Panc1 (cell line): ENCODE results near the gene APLP1. TPM values are rescaled to one million over a fixed set of nuclear protein-coding genes. Genes with fewer than 3 reads are reported as not detected.

ENCODE experiments used
- ATAC-seq: fragments of 200-7000 bp; cut with Tn5 transposase; 2 replicates; pipeline ENCODE4 v1.9.1; 2020; ENCODE audit warnings: mild to moderate bottlenecking, moderate library complexity
- BruUV-seq: library from RNA; stranded (reverse); fragments of 400-500 nt; replicated peaks from 2 replicates; lab custom pipeline; 2021; lab: Mats Ljungman, UMichigan
- CTCF ChIA-PET: fragments of 300-600 bp; sonication (Branson Sonifier 250); formaldehyde crosslinking; loops from one replicate; lab custom pipeline; 2022; ENCODE audit warnings: antibody characterized with exemption; lab: Charles Lee
- POLR2A ChIA-PET: fragments of 300-600 bp; sonication (Branson Sonifier 250); formaldehyde crosslinking; loops from one replicate; lab custom pipeline; 2022; ENCODE audit warnings: antibody characterized with exemption; lab: Charles Lee
- DNase-seq: peaks from one replicate; pipeline ENCODE4 v3.0.0-alpha.2; 2010; ENCODE audit warnings: low read depth, low spot score
- H3K27ac ChIP-seq: 2 replicates; pipeline ENCODE4 v1.5.1; 2011; ENCODE audit warnings: mild to moderate bottlenecking, low read length, inconsistent platforms
- H3K27me3 ChIP-seq: fragments of 200-500 bp; sonication (Bioruptor generic); 2 replicates; pipeline ENCODE4 v1.6.0; 2014; ENCODE audit warnings: low read length, inconsistent platforms; ENCODE audit not compliant: control insufficient read depth, insufficient read depth
- H3K36me3 ChIP-seq: fragments of 200-500 bp; sonication (Bioruptor generic); 2 replicates; pipeline ENCODE4 v1.5.1; 2014; ENCODE audit warnings: inconsistent platforms, mild to moderate bottlenecking, low read length, moderate library complexity; ENCODE audit not compliant: control insufficient read depth, insufficient read depth
- H3K4me1 ChIP-seq: 2 replicates; pipeline ENCODE4 v1.5.1; 2011; ENCODE audit warnings: inconsistent platforms, mild to moderate bottlenecking, low read length, moderate library complexity; ENCODE audit not compliant: control insufficient read depth, insufficient read depth
- H3K4me3 ChIP-seq, 2 experiments: 2 replicates each; pipeline ENCODE4 v1.5.1; 2011 to 2012; ENCODE audit warnings: low read depth in 2 of 2, low read length in 2 of 2, mild to moderate bottlenecking in 2 of 2, inconsistent platforms in 1 of 2, moderate library complexity in 1 of 2
- H3K9me3 ChIP-seq: fragments of 200-500 bp; sonication (Bioruptor generic); 2 replicates; pipeline ENCODE4 v1.5.1; 2014; ENCODE audit warnings: low read depth, mild to moderate bottlenecking, inconsistent platforms, low read length, moderate library complexity; ENCODE audit not compliant: control insufficient read depth, insufficient read depth
- CTCF ChIP-seq: fragments of 450-650 bp; IDR thresholded peaks from 2 replicates; pipeline ENCODE4 v1.5.1; 2017; ENCODE audit warnings: mild to moderate bottlenecking
- POLR2AphosphoS5 ChIP-seq: IDR thresholded peaks from 2 replicates; pipeline ENCODE4 v1.6.1; 2012; ENCODE audit warnings: mild to moderate bottlenecking, low read depth, low read length, moderate library complexity
- REST ChIP-seq, 2 experiments: IDR thresholded peaks; 2 replicates each; pipeline ENCODE4 v1.6.1; 2011 to 2012; ENCODE audit warnings: low read depth in 2 of 2, control low read depth in 1 of 2, low read length in 1 of 2, mild to moderate bottlenecking in 1 of 2, moderate library complexity in 1 of 2; ENCODE audit not compliant: insufficient read depth in 1 of 2
- SIN3A ChIP-seq: IDR thresholded peaks from 2 replicates; pipeline ENCODE4 v1.6.1; 2012; ENCODE audit warnings: low read depth, mild to moderate bottlenecking, low read length, moderate library complexity, borderline replicate concordance; ENCODE audit not compliant: insufficient read depth
- TCF7L2 ChIP-seq: IDR thresholded peaks from 2 replicates; pipeline ENCODE4 v1.6.1; 2011; ENCODE audit warnings: mild to moderate bottlenecking, low read depth, low read length, inconsistent platforms
- in situ Hi-C: cut with HindIII; loops from 2 replicates; pipeline ENCODE4 v1.10.0; 2016; ENCODE audit warnings: low sequenced_read_pairs, low pct_unique_long_range_greater_than_20kb
- intact Hi-C: fragments of 100-400 bp; cut with micrococcal nuclease; formaldehyde crosslinking; loops from one replicate; pipeline ENCODE4 v1.10.0; 2022; ENCODE audit not compliant: unreplicated experiment
- total RNA-seq: library from RNA; stranded (reverse); gene quantifications from one replicate; pipeline ENCODE4 v1.2.1, GENCODE V29; 2021; ENCODE audit not compliant: unreplicated experiment

APLP1 gene
- total RNA-seq, 1 experiment from 2014 or later: 74.6 TPM

GRCh38 chr19:35896643-35897040 is 28.3 kb downstream of the APLP1 start:
- CTCF ChIA-PET: no interaction called here

GRCh38 chr19:35897706-35898451 is 29.5 kb downstream of the APLP1 start:
- in situ Hi-C loops: no loop called here
- Histone ChIP-seq H3K4me3 (peak overlapping the region; percentile 88 to 90), H3K4me1 (peaks cover 20% of the 10 kb centered on the region), H3K27ac (peak overlapping the region; percentile 90), H3K9me3 (no peaks in the 10 kb centered on the region), H3K27me3 (no peaks in the 10 kb centered on the region), H3K36me3 (no peaks in the 10 kb centered on the region)
- DNase-seq (no peak), ATAC-seq (no peak)
- ChIA-PET CTCF (no interaction called here), POLR2A (interaction anchor here (0.6 to 0.7 kb wide), 2 partner anchors 12 to 51 kb away, joined by 6 to 7 read pairs; no protein-coding TSS in a partner anchor)
- no TSS peak for BruUV-seq
- no peak for TF ChIP-seq CTCF
- TF ChIP-seq REST (IDR thresholded peaks at IDR 0.05; ENCODE audit: insufficient read depth in 1 of 2, low read depth in 2 of 2, low read length in 1 of 2): no peak
- no peak for TF ChIP-seq TCF7L2
- TF ChIP-seq POLR2AphosphoS5: no peak
- no peak for TF ChIP-seq SIN3A
- intact Hi-C loops: no loop called here

More at GRCh38 chr19:35896643-35897040, 28.3 kb downstream of the APLP1 start:
- POLR2A ChIA-PET: no interaction called here
- Histone ChIP-seq H3K9me3 (no peaks in the 10 kb centered on the region), H3K4me3 (no peak overlapping the region), H3K36me3 (no peaks in the 10 kb centered on the region), H3K27me3 (no peaks in the 10 kb centered on the region), H3K4me1 (peaks cover 13% of the 10 kb centered on the region), H3K27ac (no peak overlapping the region)
- ATAC-seq (no peak), DNase-seq (no peak)
- in situ Hi-C loops (no loop called here), intact Hi-C loops (no loop called here)
- TF ChIP-seq TCF7L2 (no peak), POLR2AphosphoS5 (no peak), CTCF (no peak), REST (IDR thresholded peaks at IDR 0.05; ENCODE audit: insufficient read depth in 1 of 2, low read depth in 2 of 2, low read length in 1 of 2) (no peak), SIN3A (no peak)
- no TSS peak for BruUV-seq
